CD4-positive, alpha-beta T cell treated with Interleukin-17A for 4 hours (primary cell): ENCODE measurements around the gene GUCY2C.
A peak's percentile ranks its signal among the peaks of the same experiment; 100 is the strongest.
"Not testable (repeated sequence)": the region's sequence is repeated elsewhere in the genome, so short reads cannot be mapped to it uniquely, and the experiment has no call there.

Source experiments
- DNase-seq: peaks from one replicate; pipeline ENCODE4 v3.0.0-alpha.2; 2020; ENCODE audit warnings: mixed read lengths

GUCY2C gene

GRCh38 chr12:14696265-14696741, at the start of gene GUCY2C:
GUCY2C (minus strand) TSS chr12:14696599; CDS start chr12:14696448, 151 bp downstream.
- no peak for DNase-seq

DNA sequence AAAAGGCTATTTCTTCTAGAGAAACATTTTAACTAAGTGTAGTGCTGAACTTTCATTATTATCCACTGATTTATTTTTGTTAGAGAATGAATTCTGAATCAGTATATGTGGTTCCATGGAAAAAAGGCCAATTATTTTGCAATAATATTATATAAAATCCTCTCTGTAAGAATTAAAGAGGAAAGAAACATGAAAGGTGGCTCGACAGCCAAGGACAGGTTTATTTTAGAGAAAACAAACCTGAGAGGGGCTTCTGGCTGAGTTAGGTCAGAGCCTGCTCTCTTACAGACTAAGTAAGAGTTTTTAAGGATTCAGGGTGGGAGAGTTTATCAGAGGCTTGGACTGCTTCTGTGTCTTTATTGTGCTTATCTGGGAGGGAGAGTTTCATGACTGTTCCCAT, 46.7 kb upstream of the GUCY2C start:
- DNase-seq: no peak

DNA sequence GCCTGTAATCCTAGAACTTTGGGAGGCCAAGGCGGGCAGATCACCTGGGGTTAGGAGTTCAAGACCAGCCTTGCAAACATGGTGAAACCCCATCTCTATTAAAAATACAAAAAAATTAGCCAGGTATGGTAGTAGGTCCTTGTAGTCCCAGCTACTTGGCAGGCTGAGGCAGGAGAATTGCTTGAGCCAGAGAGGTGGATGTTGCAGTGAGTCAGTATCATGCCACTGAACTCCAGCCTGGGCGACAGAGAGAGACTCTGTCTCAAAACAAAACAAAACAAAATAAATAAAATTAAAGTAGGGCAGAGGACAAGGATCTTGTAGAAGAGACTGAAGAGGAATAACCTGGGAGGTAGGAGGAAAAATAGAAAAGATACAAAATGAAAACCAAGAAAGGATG, 45.5 kb upstream of the GUCY2C start:
- no peak for DNase-seq

GRCh38 chr12:14741153-14741552, 44.8 kb upstream of the GUCY2C start:
- DNase-seq: no peak

GRCh38 chr12:14736441-14736840, 40.0 kb upstream of the GUCY2C start:
- not testable (repeated sequence) for DNase-seq

DNA sequence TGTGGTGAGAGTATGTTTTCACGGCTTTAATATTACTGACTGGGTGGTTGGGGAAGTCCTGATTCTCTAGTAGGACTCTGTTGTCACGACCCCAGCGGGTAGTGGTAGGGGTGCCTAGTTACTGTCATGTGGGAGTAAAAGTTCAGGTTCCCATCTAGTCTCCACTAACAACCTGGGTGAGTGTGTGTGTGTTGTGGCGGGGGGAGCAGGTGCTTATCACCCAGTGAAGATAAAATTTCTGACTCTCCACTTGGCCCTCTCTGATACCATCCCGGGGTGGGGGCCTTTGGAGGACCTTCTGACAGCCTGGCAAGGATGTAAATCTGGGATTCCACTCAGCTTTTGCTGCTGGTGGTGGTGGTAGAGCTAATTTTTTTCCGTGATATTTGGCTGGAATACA, 35.4 kb upstream of the GUCY2C start:
- DNase-seq: no peak

GRCh38 chr12:14729586-14729985, 33.2 kb upstream of the GUCY2C start:
- DNase-seq: no peak

GRCh38 chr12:14723763-14724162, 27.4 kb upstream of the GUCY2C start:
- DNase-seq: peak; percentile 72

- peak; percentile 60 for DNase-seq
Observed at GRCh38 chr12:14716848-14717444, 20.5 kb upstream of the GUCY2C start.

DNA sequence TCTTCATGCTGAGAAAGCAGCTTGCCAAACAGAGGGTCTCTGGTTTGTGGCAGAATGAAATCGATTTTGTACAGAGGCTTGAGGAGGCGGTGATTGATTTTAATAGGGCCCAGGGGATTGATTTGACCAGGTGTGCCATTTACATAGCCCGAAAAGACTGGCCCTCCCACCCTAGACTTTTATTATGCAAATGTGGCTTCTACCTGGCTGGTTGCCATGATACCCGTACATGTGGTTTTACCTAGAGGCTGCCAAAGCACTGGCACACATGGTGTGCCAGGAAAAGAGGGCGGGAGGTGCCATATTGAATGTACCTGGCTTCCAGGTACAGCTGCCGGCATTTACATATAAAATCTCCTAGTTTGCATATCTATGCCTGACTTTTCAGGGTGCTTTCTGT, 18.0 kb upstream of the GUCY2C start:
- no peak for DNase-seq

DNA sequence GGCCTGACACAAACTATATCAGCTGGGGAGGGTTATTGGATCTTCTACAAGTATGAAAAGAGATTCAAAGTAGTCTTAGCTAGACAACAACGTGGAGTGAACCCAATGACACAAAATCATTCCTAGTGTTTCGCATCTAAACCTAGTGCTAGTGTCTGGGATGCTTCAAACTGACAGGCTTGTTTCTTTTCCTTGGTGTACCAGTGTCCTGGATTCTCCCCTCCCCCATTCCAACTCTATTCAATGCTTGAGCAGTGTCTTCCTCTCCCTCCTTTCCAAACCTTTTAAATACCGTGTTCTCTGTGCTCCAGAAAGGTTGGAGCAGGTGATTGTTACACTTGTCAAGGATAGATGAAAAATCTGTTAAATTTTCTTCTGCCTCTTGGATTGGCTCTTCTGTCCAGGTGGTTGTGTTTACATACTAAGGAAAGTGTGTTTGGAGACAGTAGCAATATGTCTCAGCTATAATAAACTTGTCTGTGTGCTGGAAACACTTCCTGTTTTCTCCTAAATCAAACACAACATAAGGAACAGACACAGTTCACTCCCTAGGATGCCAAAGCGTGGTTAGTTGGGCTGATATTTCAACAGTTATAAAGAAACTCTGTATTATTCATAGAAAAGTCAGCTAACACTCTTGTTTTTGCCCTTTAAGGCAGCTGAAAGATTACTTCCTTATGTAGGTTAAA, 14.4 kb upstream of the GUCY2C start:
- DNase-seq: no peak

DNA sequence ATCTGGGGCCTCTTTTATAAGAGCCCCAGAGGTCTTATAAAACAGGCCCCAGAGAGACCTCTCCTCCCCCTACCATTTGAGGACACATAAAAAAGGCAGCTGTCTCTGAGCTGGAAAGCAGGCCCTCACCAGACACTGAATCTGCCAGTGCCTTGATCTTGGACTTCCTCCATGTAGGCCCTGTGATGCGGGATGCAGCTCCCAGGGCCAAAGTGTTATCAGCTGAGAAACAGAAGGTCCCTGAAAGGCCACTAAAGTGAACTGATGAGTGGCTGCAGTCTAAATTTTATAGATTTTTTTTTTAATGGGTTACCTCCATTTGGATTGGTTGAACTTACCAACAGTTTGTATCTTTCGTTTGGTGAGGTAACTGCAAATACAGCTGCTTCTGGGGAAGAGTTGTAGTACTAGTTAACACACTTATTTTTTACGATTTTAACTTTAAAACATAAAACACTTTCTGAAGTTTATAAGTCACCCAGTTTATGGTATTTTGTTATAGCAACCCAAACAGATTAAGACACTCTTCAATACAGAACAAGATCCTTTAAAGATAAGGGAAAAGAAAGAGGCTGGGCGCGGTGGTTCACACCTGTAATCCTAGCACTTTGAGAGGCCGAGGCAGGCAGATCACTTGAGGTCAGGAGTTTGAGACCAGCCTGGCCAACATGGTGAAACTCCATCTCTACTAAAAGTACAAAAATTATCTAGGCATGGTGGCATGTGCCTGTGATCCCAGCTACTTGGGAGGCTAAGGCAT, 5.6 kb upstream of the GUCY2C start:
- no peak for DNase-seq

DNA sequence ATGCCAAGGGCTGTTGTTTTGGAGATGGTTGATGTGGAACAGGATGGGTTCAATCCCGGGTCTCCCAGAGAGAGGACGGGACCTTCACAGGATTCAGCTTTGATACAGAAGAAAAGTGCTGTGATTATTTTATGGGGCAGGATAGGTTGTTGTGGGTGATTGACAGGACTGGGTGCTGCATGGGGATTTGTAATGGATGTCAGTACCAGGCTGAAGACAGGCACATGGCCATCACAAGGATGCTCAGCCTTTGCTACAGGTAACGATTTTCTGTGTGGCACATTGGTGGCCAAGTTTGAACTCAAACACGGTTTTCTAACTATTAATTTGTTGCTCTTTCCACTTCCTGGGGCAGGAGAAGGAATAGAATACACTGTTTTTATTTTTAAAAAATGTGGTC, 4.5 kb upstream of the GUCY2C start:
- DNase-seq: no peak

DNA sequence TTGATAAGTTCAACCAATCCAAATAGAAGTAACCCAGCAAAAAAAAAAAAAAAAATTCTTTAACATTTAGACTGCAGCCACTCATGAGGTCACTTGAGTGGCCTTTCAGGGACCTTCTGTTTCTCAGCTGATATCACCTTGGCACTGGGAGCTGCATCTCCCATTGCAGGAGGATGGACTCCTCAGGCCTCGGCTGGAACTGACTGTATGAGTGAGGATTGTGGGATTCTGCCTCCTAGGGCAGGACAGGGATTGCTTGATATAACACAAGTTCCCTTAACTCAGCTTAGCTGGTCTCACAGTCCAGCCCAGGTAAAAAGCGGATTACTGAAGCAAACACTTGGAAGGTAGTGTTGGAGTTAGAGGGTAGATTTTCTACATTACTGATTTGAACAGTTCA, 3.5 kb upstream of the GUCY2C start:
- DNase-seq: no peak

DNA sequence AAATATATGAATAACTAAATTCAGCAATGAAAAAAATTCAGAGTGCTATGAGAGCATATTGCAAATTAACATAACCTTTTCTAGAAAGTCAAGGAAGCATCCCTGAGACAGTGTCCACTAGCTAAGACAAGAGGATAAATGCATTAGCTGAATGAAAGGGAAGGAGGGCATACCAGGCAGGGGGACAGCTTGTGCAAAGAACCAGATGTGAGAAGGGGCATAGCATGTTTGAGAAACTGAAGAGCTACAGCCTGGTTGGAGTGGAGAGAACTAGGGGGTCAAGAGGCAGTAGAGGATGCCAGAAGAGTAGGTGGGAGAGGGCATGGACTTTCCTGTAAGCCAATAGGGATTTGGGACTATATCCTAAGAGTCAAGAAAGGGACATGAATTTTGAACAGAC, 2.2 kb upstream of the GUCY2C start:
- DNase-seq: no peak

GRCh38 chr12:14695715-14696141, 671 bp downstream of the GUCY2C start:
- DNase-seq: no peak

DNA sequence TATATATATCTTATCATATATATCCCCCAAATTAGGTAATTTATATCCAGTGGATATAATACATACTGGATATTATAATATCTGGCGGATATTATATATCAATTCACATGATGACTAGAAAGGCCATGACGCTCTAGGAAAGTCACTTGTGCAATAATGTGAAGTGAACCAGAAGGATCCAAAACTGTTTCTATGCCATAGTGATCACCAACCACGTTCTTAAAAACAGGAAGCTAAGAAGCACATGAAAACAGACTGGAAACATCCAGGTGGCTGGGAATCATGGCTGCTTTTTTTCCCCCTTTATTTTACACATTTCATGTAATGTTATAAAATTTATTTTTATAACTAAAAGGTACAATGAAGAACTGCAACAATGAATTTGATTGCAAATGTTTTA, 1.4 kb downstream of the GUCY2C start:
- no peak for DNase-seq

- no peak for DNase-seq
Observed at GRCh38 chr12:14694145-14694714, 2.2 kb downstream of the GUCY2C start.

GRCh38 chr12:14693116-14693515, 3.3 kb downstream of the GUCY2C start:
- no peak for DNase-seq

DNA sequence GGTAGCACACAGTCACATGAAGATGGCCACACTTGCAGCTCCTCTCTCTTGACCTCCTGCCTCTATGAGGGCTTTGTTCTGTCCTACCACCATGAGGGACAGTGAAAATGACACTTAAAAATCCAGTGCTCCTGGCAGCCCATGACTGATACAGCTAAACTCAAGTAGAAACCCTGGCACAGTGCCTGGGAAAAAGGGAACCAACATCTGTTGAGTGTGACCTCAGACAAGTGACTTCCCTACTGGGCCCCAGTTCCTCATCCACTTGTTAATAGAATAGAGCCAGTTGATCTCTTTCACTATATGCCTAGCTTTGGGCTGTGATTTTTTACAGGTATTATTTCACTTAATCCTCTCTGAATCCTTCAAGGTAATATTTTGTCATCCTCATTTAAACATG, 4.8 kb downstream of the GUCY2C start:
- peak; percentile 3 for DNase-seq

- DNase-seq: no peak
Observed at GRCh38 chr12:14689996-14690395, 6.4 kb downstream of the GUCY2C start.

GRCh38 chr12:14689144-14689543, 7.3 kb downstream of the GUCY2C start:
- DNase-seq: no peak

DNA sequence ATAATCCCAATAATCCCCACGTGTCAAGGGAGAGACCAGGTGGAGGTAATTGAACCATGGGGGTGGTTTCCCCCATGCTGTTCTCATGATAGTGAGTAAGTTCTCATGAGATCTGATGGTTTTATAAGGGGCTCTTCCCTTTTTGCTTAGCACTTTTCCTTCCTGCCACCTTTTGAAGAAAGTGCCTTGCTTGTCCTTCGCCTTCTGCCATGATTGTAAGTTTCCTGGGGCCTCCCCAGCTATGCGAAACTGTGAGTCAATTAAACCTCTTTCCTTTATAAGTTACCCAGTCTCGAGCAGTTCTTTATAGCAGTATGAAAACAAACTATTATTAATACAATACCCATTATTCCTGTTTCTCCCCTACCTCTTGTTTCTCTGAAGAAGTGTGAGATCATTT, 14.2 kb downstream of the GUCY2C start:
- not testable (repeated sequence) for DNase-seq

DNA sequence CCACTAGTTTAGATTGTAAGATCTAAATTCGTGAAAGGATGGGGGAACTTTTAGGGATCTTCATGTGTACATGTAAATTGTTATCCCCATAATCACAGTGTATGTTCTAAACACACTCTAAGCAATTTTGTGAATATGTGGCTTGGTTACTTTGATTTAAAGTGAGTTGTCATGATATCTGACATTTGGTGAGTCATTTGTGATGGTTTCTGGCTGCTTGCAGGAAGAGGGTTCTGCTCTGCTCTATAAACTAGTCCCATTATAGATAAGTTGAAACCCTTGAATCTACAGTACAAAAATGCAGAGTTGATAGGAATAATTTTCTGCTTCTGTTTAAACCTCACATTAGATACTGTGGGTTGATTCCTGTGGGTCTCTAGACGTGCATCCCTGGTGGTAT, 14.8 kb downstream of the GUCY2C start:
- no peak for DNase-seq
